GM19043 (cell line): ENCODE data around the gene MS4A6A.
"Not testable (repeated sequence)": the region's sequence is repeated elsewhere in the genome, so short reads cannot be mapped to it uniquely, and the experiment has no call there.

Experiments used
- ATAC-seq: cut with Tn5 transposase; IDR thresholded peaks from one replicate; pipeline ENCODE4 v1.9.1; 2021; ENCODE audit warnings: low read depth; ENCODE audit not compliant: unreplicated experiment

MS4A6A gene

GRCh38 chr11:60184824-60185511 lies 2.1 kb upstream of the MS4A6A start:
- peak; percentile 64 for ATAC-seq

DNA sequence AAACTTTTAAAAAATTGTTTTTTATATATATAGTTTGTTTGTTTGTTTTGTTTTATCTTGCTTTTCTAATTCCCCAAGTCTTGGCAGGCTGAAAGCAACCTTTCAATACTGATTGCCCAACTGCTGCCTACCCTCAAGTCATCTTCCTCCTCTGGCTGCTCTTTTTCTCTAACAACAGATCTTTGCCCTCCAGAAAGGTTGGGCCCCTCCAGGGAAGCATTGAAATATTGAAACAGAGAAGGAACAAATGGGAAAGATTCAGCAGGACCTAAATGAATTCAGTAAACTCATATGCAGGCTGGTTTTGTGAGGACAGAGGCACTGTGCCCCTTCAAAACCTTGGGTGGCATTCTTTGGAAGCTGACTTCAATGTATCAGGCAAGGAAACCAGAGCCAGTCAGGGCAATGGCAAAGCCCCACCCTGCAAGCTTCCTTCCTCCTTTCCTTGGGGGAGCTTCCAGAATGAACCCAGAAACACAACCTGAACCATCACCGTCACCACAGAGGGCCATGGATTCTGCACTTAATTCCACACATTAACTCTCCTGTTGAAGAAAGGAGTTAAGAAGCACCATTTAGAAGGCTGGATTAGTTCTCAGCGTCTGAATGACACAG lies 815 bp upstream of the MS4A6A start:
- ATAC-seq: no peak

- no peak for ATAC-seq
Measured at GRCh38 chr11:60175860-60176275, 7.0 kb downstream of the MS4A6A start.

GRCh38 chr11:60172011-60172410 lies 10.9 kb downstream of the MS4A6A start:
- ATAC-seq: no peak

- no peak for ATAC-seq
Measured at GRCh38 chr11:60170566-60170965, 12.3 kb downstream of the MS4A6A start.

DNA sequence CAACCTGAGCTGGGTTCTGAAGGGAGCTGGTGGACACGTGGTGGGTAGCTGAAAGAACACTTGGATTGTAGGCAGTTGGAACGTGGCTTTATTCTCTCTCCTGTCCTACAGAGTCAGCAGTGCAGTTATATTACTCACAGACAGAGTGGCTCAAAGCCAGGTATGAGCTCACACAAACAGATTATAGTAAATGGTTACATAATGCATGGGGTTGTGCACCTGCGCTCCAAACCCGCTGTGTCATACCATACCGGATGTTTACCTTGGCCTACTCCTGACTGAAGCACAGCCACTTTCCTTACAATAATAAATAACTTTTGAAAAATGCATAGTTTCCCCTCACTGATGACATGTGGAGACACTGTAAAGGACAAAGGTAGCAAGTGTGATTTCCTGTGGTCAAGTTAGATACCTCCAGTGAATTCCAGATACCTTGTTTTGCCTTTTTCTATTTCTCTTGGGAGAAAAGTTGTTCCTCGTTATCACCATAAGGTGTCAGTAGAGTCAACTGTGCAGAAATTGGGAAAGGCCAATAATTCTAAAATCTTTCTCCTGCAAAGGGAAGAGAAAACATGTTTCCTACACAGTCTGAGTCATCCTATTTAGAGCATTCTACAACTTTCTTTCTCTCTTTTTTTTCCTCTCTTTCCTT lies 13.5 kb downstream of the MS4A6A start:
- ATAC-seq: no peak

DNA sequence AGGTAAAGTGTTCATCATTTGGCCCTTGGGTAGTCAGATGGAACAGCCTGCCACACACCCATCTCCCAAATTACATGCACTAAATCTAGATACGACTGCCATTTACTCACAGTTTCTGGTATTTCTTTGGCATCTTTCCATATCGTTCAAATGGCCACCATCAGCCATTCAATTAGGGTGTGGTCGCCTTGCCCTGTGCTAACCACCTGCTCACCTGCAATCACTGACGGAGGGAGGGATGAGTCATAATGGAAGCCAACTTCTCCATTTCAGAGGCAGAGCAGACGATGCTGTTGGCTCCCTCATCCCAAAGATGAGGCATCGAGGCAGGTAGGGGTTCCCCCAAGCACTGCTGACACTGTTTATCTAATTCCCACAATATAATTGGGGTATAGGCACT lies 14.6 kb downstream of the MS4A6A start:
- ATAC-seq: no peak

GRCh38 chr11:60165951-60166350 lies 16.9 kb downstream of the MS4A6A start:
- no peak for ATAC-seq

DNA sequence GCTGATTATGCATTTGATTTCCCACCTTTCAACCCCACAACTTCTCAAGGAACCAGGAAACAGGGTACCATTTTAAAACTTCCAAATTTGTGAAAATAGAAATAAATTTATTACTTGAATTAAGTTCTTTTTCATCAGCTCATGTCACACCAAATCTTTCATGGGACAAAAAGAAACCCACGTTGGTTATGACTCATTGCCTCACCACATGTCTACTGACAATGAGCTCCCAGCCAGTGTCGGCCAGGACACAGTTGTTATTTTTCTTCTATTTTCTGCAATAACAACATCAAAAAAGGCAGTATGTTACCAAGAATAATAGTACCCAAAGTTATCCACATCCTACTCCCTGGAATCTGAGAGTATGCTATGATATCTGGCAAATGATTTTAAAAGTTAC lies 17.3 kb downstream of the MS4A6A start:
- ATAC-seq: no peak

GRCh38 chr11:60164550-60165075 lies 18.3 kb downstream of the MS4A6A start:
- no peak for ATAC-seq

GRCh38 chr11:60161766-60162165 lies 21.1 kb downstream of the MS4A6A start:
- no peak for ATAC-seq

GRCh38 chr11:60161107-60161506 lies 21.8 kb downstream of the MS4A6A start:
- ATAC-seq: no peak

DNA sequence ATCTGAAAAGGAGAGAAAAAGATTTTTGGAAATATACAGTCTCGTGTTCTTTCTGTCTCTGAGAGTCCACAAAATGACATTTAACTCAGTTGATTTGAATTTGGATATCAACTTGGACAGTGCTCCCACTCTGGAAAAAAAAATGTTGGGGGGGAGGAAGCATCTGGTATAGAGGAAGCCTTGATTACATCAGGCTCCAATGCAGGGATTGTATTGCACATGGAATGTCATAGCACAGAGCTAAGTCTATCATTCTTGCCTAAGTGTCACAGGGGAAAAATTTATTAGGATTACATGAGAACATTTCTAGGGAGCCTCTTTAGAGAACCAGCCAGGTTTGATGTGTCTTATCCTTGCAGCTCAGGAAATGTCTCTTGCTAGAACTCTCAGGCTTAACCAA lies 23.0 kb downstream of the MS4A6A start:
- no peak for ATAC-seq

GRCh38 chr11:60159284-60159683 lies 23.6 kb downstream of the MS4A6A start:
- no peak for ATAC-seq

DNA sequence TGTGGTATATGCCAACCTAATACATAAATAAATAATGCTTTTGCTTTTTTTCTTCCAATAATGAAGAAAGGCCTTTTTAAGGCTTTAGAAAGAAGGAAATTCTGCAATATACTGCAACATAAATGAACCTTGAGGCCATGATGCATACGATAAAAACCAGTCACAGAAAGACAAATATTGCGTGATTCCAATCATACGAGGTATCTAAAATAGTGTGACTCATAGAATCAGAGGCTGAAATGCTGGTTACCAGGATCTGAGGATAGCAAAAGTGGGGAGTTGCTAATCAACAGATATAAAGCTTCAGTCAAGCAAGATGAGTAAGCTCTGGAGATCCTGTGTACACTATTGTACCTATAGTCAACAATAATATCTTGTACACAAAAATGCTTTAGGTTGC lies 24.2 kb downstream of the MS4A6A start:
- ATAC-seq: no peak

GRCh38 chr11:60155931-60156330 lies 27.0 kb downstream of the MS4A6A start:
- ATAC-seq: no peak

DNA sequence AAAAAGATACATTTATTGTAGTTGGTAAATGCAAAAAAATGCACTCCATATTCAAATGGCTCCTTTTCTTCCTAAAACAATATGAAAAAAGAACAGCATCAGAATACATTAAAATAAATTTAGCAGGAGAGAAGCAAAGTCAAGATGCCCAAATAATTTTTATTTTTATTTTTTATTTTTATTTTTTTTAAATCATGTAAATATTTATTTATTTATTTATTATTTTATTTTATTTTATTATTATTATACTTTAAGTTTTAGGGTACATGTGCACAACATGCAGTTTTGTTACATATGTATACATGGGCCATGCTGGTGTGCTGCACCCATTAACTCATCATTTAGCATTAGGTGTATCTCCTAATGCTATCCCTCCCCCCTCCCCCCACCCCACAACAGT lies 30.2 kb downstream of the MS4A6A start:
- ATAC-seq: not testable (repeated sequence)

- no peak for ATAC-seq
Measured at GRCh38 chr11:60150279-60150678, 32.6 kb downstream of the MS4A6A start.

DNA sequence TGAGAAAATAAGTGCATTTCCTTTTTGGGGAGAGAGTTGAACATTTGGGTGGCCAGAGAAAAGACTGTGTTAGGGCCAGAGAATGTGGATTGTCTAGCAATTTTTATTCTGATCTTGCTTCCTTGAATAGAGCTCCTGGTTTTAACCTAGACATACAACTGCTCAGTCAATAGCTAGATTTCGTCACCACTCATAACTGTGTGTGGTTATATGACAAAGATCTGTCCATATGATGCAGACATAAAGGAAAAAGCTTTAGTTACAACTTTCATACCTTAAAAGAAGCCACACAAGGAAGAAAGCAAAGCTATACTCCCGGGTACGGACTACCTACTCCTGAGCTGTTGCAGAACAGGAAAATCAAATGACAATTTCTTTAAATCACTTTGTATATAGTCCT lies 37.2 kb downstream of the MS4A6A start:
- ATAC-seq: no peak

GRCh38 chr11:60143768-60144167 lies 39.1 kb downstream of the MS4A6A start:
- ATAC-seq: no peak

GRCh38 chr11:60133917-60134316 lies 49.0 kb downstream of the MS4A6A start:
- no peak for ATAC-seq

DNA sequence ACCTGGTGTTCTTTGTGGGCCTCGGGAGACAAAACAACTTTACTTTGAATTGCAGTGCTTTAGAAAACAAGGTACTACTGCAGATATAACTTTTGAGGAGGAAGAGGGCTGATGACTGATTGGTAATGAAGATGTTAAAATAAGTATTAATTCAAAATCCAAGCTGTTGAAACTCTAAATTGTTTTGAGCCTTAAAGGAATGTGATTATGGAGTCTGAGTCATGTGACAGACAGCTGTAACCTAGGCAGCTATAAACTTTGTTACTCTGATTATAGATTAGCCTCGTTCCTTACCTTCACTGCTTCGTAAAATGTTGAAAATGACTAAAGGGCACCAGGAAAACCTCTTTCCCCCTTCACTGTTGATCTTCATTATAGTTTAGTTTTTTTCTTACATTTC lies 51.0 kb downstream of the MS4A6A start:
- no peak for ATAC-seq
